ENCODE results near the gene SAPCD2.

SAPCD2 gene

DNA sequence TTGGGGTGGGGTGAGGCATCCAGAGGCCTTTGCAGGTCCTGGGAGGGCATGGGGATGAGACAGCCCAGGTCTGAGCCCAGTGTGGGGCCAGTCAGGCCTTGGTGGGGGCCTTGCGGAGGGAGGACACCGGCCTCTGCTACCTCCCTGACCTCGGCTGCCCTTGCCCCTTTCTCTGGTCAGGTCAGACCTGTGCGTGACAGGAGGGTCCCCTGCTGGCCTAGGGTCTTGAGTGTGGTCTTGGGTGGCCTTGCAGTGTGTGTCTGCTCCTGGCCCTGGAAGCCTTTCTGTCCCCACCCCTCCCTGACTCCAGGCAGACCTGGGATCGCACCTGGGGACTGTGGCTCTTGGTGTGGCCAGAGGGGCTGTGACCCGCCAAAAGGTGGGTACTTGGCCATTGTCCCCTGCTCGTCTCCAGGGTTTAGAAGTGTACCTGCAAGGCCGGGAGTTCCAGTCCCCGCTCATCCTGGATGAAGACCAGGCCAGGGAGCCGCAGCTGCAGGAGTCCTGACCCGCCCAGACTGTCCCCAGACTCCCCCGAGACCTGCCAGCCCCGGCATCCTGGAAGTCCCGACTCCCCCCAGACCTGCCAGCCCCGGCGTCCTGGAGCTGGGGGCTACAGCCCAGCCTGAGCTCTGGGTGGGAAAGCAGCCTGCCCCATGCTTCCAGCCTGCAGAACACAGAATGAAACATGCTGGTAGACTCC is 12.0 kb upstream of the SAPCD2 start:
- no peak for DNase-seq (ENCODE audit: low read depth)

DNA sequence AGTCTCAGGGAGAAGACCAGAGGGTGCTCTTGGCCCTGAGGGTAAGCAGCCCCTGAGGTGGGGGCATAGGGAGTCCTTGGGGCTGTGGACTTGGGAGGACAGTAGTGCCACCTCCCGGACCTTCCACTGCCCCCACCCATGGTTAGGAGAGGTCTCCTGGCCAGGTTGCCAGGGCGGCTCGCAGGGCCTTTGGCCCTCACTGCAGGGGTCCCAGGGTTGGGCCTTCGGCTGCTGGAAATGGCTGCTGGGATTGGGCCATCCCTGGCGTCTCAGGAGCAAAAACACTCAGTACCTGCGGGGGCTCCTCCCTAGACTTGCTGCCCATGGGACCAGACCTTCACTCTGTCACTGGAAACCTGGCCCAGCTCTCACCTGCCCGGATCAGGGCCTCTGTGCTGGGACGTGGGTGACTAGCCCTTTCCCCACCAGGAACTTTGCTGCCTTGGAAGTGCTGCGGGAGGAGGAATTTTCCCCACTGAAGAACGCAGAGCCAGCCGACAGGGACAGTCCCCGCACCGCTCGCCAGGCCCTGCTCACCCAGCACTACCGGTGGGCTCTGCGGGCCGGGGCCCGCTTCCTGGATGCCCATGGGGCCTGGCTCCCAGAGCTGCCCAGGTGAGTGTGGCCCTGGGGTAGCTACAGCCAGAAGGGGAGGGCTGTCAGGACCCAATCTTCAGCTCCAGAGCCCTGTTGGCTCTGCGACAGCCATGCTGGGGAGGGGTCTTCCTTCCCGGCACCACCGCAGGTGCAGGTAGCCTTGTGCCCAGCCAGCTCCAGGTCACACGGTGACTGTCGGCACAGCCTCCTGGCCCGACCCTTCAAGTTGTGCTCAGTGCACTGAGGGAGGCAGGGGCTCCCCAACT is 10.1 kb upstream of the SAPCD2 start:
- no peak for DNase-seq (ENCODE audit: low read depth)

DNA sequence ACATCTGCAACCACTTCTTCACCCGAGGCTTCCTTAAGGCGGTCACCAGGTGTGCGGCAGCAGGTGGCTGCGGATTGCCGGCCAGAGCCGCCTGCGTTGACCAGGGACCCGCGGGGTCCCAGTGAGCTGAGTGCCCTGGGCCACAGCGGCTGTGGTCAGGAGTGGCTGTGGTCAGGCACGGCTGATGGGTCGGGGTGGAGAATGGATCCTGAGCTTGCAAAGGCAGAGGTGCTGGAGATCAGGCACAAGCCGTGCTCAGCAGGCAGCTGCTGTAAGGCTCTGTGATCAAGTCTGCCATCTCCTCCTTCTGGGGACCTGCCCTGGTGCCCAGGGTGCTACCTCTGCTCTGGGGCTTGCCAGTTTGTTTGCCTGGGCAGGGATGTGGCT is 9.0 kb upstream of the SAPCD2 start:
- no peak for DNase-seq (ENCODE audit: low read depth)

DNA sequence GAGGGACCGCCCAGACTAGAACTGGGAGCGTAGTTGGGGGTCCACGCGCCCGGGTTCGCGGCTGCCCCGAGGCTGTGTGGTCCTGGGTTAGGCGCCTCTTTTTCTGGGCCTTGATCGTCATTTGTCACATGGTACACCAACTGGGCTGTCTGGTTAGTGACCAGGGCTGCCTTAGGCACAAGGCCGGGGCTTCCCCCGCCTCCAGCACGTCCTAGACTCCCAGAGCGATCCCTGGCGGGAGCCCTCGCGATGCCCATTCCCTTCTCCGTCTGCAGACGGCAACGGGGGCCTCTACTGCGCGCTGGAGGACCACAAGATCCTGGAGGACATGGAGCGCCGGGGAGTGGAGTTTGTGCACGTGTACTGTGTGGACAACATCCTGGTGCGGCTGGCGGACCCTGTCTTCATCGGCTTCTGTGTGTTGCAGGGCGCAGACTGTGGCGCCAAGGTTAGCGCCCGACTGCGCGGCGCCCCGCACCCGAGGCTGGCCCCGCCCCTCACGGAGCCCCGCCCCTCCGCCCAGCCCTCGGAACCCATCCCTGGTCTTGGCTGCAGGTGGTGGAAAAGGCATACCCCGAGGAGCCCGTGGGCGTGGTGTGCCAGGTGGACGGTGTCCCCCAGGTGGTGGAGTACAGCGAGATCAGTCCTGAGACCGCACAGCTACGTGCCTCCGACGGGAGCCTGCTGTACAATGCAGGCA is 8.5 kb upstream of the SAPCD2 start:
- no peak for DNase-seq (ENCODE audit: low read depth)

DNA sequence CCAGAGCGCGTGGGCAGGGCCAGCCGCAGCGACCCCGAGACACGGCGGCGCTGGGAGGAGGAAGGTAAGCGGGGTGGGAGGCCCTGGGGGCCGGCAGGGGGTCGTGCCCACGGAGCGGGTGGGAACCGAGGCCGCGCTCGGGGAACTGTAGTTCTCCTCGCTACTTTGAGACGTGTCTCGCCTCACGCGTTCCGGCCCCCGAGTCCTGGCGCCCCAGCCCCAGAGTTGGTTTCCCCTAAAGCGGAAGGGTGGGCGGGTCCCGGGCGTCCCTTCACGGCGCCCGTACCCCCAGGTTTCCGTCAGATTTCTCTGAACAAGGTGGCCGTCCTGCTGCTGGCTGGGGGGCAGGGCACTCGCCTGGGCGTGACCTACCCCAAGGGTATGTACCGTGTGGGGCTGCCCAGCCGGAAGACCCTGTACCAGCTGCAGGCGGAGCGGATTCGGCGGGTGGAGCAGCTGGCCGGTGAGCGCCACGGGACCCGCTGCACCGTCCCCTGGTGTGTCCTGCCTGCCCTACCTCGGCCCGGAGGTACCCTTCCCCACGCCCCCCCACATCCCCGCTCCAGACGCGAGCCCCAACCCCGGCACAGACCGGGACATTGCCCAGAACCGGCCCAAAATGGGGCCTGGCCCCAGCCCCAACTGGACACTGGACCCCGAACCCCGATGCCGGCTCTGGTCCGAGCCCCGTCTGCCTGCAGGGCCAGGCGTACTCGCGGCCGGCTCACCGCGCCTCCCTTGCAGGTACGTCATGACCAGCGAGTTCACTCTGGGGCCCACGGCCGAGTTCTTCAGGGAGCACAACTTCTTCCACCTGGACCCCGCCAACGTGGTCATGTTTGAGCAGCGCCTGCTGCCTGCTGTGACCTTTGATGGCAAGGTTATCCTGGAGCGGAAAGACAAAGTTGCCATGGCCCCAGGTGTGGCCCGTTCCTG is 7.7 kb upstream of the SAPCD2 start:
- no peak for DNase-seq (ENCODE audit: low read depth)

DNA sequence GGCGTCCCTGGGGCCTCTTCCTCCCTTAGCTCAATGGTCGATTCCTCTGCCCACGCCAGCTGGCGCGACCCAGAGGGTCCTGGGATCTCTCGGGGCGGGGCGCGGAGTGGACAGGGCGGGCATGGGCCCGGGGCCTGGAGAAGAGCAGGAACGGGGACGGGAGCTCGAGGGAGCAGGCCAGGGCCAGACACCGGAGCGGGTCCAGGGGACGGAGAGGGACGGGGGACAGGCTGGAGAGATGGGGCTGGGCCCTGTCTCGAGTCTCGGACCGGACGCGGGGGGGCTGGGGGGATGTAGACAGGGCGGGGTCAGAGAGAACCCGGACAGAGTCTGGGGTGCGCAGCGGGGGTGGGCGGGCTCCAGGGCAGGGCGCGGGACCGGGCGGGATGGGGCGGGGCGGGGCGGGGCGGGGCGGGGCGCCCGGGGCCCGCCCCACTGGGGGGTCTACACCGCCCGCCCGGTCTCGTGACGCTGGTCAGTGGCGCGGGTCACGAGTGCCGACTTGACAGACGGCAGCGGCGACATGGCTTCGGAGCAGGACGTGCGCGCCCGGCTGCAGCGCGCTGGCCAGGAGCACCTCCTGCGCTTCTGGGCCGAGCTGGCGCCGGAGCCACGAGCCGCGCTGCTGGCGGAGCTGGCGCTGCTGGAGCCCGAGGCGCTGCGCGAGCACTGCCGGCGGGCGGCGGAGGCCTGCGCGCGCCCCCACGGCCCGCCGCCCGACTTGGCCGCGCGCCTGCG is 6.8 kb upstream of the SAPCD2 start, which contains the start of gene UAP1L1:
UAP1L1 (plus strand) TSS at position 508 of the 738 bp plus-strand sequence; CDS start at position 524, 16 bp downstream.
- peak; percentile 25 for DNase-seq (ENCODE audit: low read depth)

GRCh38 chr9:137076636-137077009 is 6.3 kb upstream of the SAPCD2 start:
- DNase-seq (ENCODE audit: low read depth) = no peak

- no peak for DNase-seq (ENCODE audit: low read depth)
Measured at GRCh38 chr9:137075275-137075775, 5.0 kb upstream of the SAPCD2 start.

DNA sequence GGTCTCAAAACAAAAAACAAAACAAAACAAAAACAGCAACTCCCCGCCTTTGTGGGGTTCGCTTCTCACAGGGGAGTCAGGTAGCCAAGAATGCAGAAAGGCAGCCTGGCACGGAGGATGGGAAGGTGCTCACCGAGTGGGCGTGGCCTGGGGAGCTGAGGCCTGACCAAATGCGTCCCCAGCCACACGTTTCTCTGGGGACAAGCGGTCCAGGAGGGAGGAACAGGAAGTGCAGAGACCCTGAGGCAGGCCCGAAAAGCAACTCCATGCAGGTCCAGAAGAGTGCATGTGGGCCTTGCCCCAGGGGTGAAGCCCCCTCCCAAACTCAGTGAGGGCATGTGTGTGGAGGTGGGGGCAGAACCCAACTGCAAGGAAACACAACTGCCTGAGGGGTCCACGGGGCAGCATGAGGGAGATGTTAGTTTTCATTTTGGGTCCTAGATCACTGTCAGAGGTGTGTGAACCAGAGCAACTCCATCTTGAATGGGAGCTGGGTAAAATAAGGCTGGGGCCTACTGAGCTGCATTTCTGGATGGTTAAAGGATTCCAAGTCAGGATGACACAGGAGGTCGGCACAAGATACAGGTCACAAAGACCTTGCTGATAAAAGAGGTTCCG is 4.4 kb upstream of the SAPCD2 start:
- DNase-seq (ENCODE audit: low read depth) = no peak

GRCh38 chr9:137073992-137074399 is 3.6 kb upstream of the SAPCD2 start:
- DNase-seq (ENCODE audit: low read depth) = no peak

GRCh38 chr9:137071282-137071681 is 925 bp upstream of the SAPCD2 start:
- DNase-seq (ENCODE audit: low read depth) = no peak

- no peak for DNase-seq (ENCODE audit: low read depth)
Measured at GRCh38 chr9:137070906-137071275, 534 bp upstream of the SAPCD2 start.

GRCh38 chr9:137069508-137070091 is 757 bp downstream of the SAPCD2 start:
- no peak for DNase-seq (ENCODE audit: low read depth)

DNA sequence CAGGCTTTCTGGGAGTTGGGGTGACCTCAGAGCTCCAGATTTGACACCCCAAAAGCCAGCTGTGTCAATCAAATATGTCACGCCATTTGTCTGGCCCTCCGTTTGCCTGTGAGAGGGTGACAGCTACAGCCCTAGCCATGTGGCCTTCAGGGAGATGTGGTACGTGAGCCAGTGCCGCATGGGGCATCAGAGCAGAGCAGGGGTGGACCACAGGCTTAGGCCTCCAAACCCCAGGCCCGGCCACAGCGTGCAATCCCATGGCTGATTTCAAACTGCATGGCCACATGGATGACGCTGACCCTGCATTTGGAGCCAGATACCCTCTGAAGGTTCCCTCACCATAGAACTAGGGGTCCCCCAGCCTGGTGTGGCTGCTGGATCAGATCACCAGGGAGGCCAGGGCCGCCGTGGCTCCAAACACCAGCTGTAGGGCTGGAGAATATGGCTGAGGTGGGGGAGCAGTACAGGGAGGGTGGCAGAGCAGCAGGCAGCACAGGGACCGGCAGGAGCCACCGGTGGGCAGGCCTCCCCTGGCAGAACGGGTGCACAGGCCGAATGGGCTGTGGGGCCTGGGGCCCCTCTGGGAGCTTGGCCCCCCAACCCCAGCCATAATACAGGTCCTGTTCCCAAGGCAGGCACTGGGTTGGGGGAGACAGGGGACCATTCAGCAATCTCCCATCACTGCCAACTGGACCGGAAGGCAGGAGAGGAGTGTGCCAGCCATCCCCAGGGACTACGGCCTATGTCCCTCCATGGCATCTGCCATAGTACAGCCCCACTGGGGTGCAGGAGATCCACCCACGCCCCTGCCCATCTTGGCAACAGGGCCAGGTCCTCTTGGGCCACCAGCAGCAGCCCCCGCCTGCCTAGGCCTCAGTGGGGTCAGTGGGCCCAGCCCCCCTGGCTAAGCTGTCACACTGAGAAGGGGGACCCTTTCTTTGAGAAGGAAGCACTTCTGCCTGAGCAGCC is 1.5 kb downstream of the SAPCD2 start:
- no peak for DNase-seq (ENCODE audit: low read depth)

- DNase-seq (ENCODE audit: low read depth) = peak; percentile 77
Measured at GRCh38 chr9:137067860-137068538, 2.4 kb downstream of the SAPCD2 start.

DNA sequence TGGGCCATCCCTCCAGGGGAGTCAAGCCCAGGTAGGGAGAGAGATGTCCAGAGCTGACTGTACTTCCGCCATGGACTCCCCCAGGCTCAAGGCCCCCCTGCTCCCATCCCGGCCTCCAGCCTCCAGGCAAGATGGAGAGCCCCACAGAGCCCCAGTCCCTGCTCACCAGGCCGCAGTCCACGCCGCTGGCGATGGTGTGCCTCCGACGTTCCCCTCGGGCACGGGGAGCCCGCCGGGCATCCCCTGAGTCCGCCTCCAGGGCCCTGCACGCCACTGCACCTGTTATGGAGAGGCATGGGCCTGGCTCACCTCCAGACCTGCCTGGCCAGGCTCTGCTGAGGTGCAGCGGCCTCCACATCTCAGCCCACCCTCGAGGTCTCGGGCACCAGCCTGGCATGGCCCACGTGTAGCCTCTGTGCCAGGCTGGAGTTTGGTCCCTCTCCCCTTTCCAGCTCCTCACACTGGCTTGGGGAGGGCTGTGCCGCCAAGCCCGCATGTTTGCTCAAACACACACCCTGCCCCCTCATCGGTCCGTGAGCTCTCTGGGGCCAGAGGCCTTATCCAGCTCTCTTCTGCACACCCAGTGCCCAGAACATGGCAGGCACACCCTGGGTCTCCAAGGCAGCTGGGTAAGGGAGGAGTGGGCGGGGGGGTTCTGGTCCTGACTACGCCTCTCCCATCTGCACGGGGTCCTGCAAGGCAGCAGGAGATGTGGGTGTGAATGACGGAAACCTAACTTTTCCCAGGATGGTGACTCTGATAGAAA is 4.1 kb downstream of the SAPCD2 start:
- DNase-seq (ENCODE audit: low read depth) = no peak

- DNase-seq (ENCODE audit: low read depth) = no peak
Measured at GRCh38 chr9:137065336-137065967, 4.9 kb downstream of the SAPCD2 start.

All from T follicular helper cell (primary cell).